Parathyroid adenoma (tissue), 2 donors: ENCODE data around the gene CEACAM3.

Experiments
- H2AFZ ChIP-seq: fragments of 300-600 bp; sonication (generic); one replicate; pipeline ENCODE4 v1.7.0; 2017; ENCODE audit warnings: antibody characterized with exemption, mild to moderate bottlenecking
- H3K27ac ChIP-seq: fragments of 300-600 bp; sonication (generic); one replicate; pipeline ENCODE4 v1.7.0; 2017
- H3K27me3 ChIP-seq: fragments of 300-600 bp; sonication (generic); one replicate; pipeline ENCODE4 v1.7.0; 2017; ENCODE audit warnings: low read length; ENCODE audit not compliant: control insufficient read depth, insufficient read depth
- H3K36me3 ChIP-seq: fragments of 300-600 bp; sonication (generic); one replicate; pipeline ENCODE4 v1.7.0; 2017; ENCODE audit warnings: low read length; ENCODE audit not compliant: control insufficient read depth, insufficient read depth
- H3K4me1 ChIP-seq: fragments of 300-600 bp; sonication (generic); one replicate; pipeline ENCODE4 v1.7.0; 2017; ENCODE audit warnings: control low read depth
- H3K4me2 ChIP-seq: fragments of 300-600 bp; sonication (generic); one replicate; pipeline ENCODE4 v1.7.0; 2017; ENCODE audit warnings: low read length
- H3K4me3 ChIP-seq: fragments of 300-600 bp; sonication (generic); one replicate; pipeline ENCODE4 v1.7.0; 2017; ENCODE audit warnings: low read depth, low read length
- H3K79me2 ChIP-seq: fragments of 300-600 bp; sonication (generic); one replicate; pipeline ENCODE4 v1.7.0; 2017; ENCODE audit warnings: control low read depth
- H3K9ac ChIP-seq: fragments of 300-600 bp; sonication (generic); one replicate; pipeline ENCODE4 v1.7.0; 2017; ENCODE audit warnings: mild to moderate bottlenecking
- H3K9me3 ChIP-seq: fragments of 300-600 bp; sonication (generic); one replicate; pipeline ENCODE4 v1.7.0; 2017; ENCODE audit warnings: low read length; ENCODE audit not compliant: control insufficient read depth
- TF ChIP-seq, protein P1 (sequence below): fragments of 300-600 bp; sonication (generic); IDR thresholded peaks from one replicate; pipeline ENCODE4 v1.7.0; 2017; ENCODE audit warnings: antibody characterized with exemption, mild to moderate bottlenecking
- donor health status: primary hyperparathyroidism.

CEACAM3 gene

DNA sequence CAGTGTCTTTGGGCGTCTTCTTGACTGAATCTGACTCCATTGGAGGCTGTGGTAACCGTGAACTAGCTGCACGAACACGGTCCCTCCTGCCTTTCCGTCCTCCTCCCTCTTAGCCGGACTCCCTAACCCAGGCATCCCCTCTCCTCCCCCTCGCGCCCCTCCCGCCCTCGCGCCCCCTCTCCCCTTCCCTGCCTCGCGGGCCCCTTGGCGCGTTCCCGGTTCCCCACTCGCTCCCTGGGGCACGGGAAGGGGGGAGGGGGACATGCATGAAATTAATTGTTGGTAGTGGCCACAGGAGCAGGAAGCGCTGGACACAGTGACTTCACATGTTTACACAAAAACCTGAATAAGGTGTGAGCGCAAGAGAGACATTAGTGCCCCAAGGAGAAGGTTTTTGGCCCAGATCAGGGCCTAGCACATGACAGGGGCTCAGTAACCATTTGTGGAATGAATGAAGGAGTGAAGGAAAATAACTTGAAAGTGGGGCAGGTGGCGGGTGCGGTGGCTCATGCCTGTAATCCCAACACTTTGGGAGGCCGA is 48.7 kb downstream of the CEACAM3 start:
- no peak overlapping the region for H3K4me2 ChIP-seq
- no peak overlapping the region for H3K4me3 ChIP-seq
- no peaks in the 10 kb centered on the region for H3K79me2 ChIP-seq
- no peaks in the 10 kb centered on the region for H3K27me3 ChIP-seq
- H3K9me3 ChIP-seq = no peaks in the 10 kb centered on the region
- H3K9ac ChIP-seq = no peak overlapping the region
- no peaks in the 10 kb centered on the region for H3K36me3 ChIP-seq
- TF ChIP-seq, protein P1, sequence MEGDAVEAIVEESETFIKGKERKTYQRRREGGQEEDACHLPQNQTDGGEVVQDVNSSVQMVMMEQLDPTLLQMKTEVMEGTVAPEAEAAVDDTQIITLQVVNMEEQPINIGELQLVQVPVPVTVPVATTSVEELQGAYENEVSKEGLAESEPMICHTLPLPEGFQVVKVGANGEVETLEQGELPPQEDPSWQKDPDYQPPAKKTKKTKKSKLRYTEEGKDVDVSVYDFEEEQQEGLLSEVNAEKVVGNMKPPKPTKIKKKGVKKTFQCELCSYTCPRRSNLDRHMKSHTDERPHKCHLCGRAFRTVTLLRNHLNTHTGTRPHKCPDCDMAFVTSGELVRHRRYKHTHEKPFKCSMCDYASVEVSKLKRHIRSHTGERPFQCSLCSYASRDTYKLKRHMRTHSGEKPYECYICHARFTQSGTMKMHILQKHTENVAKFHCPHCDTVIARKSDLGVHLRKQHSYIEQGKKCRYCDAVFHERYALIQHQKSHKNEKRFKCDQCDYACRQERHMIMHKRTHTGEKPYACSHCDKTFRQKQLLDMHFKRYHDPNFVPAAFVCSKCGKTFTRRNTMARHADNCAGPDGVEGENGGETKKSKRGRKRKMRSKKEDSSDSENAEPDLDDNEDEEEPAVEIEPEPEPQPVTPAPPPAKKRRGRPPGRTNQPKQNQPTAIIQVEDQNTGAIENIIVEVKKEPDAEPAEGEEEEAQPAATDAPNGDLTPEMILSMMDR = no peak
- no peak overlapping the region for H3K27ac ChIP-seq
- H3K4me1 ChIP-seq = no peaks in the 10 kb centered on the region
- no peak overlapping the region for H2AFZ ChIP-seq

DNA sequence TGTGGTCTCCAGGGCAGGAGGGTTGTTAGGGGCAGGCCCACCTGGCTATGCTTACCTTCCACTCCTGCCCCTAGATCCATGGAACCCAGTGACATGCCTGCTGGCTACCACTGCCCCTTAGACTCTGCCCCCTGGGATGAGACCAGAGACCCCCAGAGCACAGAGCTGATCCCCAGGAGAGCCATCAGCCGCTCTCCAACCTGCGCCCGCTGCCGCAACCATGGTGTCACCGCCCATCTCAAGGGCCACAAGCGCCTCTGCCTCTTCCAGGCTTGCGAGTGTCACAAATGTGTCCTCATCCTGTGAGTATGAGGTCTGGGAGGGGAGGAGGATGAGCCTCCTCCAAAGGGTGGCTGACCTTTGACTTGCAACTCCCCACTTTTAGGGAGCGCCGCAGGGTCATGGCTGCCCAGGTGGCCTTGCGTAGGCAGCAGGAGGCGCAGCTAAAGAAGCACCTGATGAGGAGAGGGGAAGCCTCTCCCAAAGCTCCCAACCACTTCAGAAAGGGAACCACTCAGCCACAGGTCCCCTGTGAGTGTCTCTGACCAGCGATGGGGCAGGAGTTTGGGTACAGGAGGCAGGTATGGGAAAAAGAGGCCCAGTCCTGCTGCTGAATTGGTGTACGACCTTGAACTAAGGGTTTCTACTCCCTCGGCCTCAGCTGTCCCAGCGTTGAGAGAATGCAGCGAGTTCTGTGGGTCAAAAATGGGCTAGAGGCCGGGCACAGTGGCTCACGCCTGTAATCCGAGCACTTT is 51.1 kb downstream of the CEACAM3 start:
- TF ChIP-seq, protein P1 = no peak
- Histone ChIP-seq H3K4me1 (no peaks in the 10 kb centered on the region), H3K27ac (no peak overlapping the region), H3K27me3 (no peaks in the 10 kb centered on the region), H3K9me3 (no peaks in the 10 kb centered on the region), H3K4me2 (no peak overlapping the region), H3K4me3 (no peak overlapping the region), H3K9ac (no peak overlapping the region), H3K36me3 (no peaks in the 10 kb centered on the region), H2AFZ (no peak overlapping the region), H3K79me2 (no peaks in the 10 kb centered on the region)

DNA sequence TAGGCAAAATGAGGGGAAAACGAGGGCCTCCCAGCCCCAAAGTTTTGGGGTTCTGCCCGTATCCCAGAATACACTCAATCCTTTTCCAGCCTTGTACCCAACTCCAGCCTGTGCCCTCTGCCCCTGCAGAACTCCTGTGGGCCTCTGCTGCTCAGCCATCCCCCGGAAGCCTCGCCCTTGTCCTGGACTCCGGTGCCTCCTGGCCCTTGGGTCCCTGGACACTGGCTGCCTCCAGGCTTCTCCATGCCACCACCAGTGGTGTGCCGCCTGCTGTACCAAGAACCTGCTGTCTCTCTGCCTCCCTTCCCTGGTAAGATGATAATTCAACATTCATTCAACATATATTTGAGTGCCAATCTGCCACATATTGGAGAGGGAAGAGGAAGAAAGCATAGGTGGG is 52.3 kb downstream of the CEACAM3 start:
- Histone ChIP-seq H3K79me2 (no peaks in the 10 kb centered on the region), H3K36me3 (no peaks in the 10 kb centered on the region), H2AFZ (no peak overlapping the region), H3K9ac (no peak overlapping the region), H3K27me3 (no peaks in the 10 kb centered on the region), H3K4me3 (no peak overlapping the region), H3K27ac (no peak overlapping the region), H3K9me3 (no peaks in the 10 kb centered on the region), H3K4me1 (no peaks in the 10 kb centered on the region), H3K4me2 (no peak overlapping the region)
- TF ChIP-seq, protein P1 = no peak

DNA sequence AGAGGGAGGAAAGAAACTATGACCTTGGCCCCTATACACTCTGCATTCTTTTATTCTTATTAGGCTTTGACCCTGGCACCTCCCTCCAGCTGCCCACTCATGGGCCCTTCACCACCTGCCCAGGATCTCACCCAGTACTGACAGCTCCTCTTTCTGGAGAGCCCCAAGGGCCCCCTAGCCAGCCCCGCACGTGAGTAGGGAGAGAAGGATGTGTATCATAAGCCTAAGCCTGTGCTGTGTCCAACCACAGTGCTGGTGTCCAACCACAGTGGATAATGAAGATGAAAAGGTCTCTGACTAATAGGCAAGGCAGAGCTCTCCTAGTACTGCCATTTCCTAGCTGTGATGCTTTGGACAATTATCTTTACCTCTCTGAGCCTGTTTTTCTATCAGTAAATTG is 52.7 kb downstream of the CEACAM3 start:
- H3K4me3 ChIP-seq = no peak overlapping the region
- no peaks in the 10 kb centered on the region for H3K9me3 ChIP-seq
- H3K9ac ChIP-seq = no peak overlapping the region
- no peaks in the 10 kb centered on the region for H3K27me3 ChIP-seq
- H3K36me3 ChIP-seq = no peaks in the 10 kb centered on the region
- H2AFZ ChIP-seq = no peak overlapping the region
- H3K27ac ChIP-seq = no peak overlapping the region
- TF ChIP-seq, protein P1 = no peak
- no peaks in the 10 kb centered on the region for H3K79me2 ChIP-seq
- H3K4me2 ChIP-seq = no peak overlapping the region
- H3K4me1 ChIP-seq = no peaks in the 10 kb centered on the region

DNA sequence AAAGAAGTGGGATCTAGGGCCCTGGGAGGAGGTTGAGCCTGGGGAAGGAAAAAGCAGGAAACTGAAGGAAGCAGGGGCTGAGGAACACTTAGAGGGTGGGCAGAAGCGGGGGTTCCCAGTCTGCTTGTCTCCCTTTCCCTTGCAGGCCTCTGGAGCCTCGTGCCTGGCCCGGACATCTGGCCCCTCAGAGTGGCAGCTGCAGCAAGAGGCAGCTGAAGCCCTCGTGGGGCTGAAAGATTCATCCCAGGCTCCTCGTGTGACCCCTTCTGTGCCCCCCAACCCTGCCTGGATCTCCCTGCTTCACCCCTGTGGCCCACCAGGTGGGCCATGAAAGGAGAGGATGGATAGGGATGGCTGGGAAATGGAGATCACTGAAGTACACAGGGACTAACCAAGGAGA is 54.0 kb downstream of the CEACAM3 start:
- H3K9me3 ChIP-seq = no peaks in the 10 kb centered on the region
- no peak overlapping the region for H2AFZ ChIP-seq
- H3K4me1 ChIP-seq = no peaks in the 10 kb centered on the region
- no peaks in the 10 kb centered on the region for H3K36me3 ChIP-seq
- no peak overlapping the region for H3K27ac ChIP-seq
- no peaks in the 10 kb centered on the region for H3K27me3 ChIP-seq
- TF ChIP-seq, protein P1 = no peak
- H3K9ac ChIP-seq = no peak overlapping the region
- H3K79me2 ChIP-seq = no peaks in the 10 kb centered on the region
- H3K4me2 ChIP-seq = no peak overlapping the region
- H3K4me3 ChIP-seq = no peak overlapping the region
